HG02885 (cell line): Measurements from ENCODE around the gene TIMM44.
"Not testable (repeated sequence)": the region's sequence is repeated elsewhere in the genome, so short reads cannot be mapped to it uniquely, and the experiment has no call there.

ENCODE experiments used
- ATAC-seq: cut with Tn5 transposase; IDR thresholded peaks from one replicate; pipeline ENCODE4 v1.9.1; 2021; ENCODE audit warnings: mild to moderate bottlenecking; ENCODE audit not compliant: unreplicated experiment, poor library complexity

Gene TIMM44

GRCh38 chr19:7977723-7978040 is 34.2 kb upstream of the TIMM44 start:
- no peak for ATAC-seq

- ATAC-seq, result no peak
Measured at GRCh38 chr19:7977021-7977722, 33.7 kb upstream of the TIMM44 start.

- no peak for ATAC-seq
Measured at GRCh38 chr19:7976461-7976860, 33.0 kb upstream of the TIMM44 start.

GRCh38 chr19:7975037-7975436 is 31.6 kb upstream of the TIMM44 start:
- no peak for ATAC-seq

- ATAC-seq, result no peak
Measured at GRCh38 chr19:7973883-7974282, 30.4 kb upstream of the TIMM44 start.

- no peak for ATAC-seq
Measured at GRCh38 chr19:7971553-7972520, 28.4 kb upstream of the TIMM44 start.

- no peak for ATAC-seq
Measured at GRCh38 chr19:7970716-7971448, 27.4 kb upstream of the TIMM44 start.

GRCh38 chr19:7969555-7969939 is 26.1 kb upstream of the TIMM44 start:
- no peak for ATAC-seq

- no peak for ATAC-seq
Measured at GRCh38 chr19:7968796-7969554, 25.5 kb upstream of the TIMM44 start.

GRCh38 chr19:7968008-7968795 is 24.7 kb upstream of the TIMM44 start:
- ATAC-seq, result no peak

GRCh38 chr19:7965921-7966665 is 22.6 kb upstream of the TIMM44 start:
- ATAC-seq, result no peak

GRCh38 chr19:7965259-7965841 is 21.9 kb upstream of the TIMM44 start:
- no peak for ATAC-seq

- no peak for ATAC-seq
Measured at GRCh38 chr19:7963566-7963965, 20.1 kb upstream of the TIMM44 start.

- no peak for ATAC-seq
Measured at GRCh38 chr19:7962644-7963268, 19.3 kb upstream of the TIMM44 start.

GRCh38 chr19:7961920-7962626 is 18.6 kb upstream of the TIMM44 start:
- no peak for ATAC-seq

GRCh38 chr19:7961082-7961481 is 17.6 kb upstream of the TIMM44 start:
- ATAC-seq, result not testable (repeated sequence)

GRCh38 chr19:7959211-7959610 is 15.7 kb upstream of the TIMM44 start:
- no peak for ATAC-seq
